Liver (tissue), 9 donors: ENCODE measurements around the gene MGAT4A. TPM values are rescaled to one million over a fixed set of nuclear protein-coding genes. Genes with fewer than 3 reads are reported as not detected.

Experiments
- DNase-seq: peaks from one replicate; pipeline ENCODE4 v3.0.0-alpha.2; 2017; ENCODE audit warnings: low spot score
- H3K27ac ChIP-seq, 2 donors: one replicate each; pipeline ENCODE4 v1.7.0; 2013; ENCODE audit warnings: inconsistent platforms in 2 of 2, low read length in 2 of 2, control low read depth in 1 of 2, low read depth in 1 of 2, mild to moderate bottlenecking in 1 of 2
- H3K27me3 ChIP-seq, 4 donors: one replicate each; pipeline versions ENCODE4 v1.6.1 to v1.7.0; 2013; ENCODE audit warnings: low read length in 3 of 4, inconsistent platforms in 1 of 4, mild to moderate bottlenecking in 1 of 4, moderate library complexity in 1 of 4; ENCODE audit not compliant: control insufficient read depth in 4 of 4, insufficient read depth in 4 of 4
- H3K36me3 ChIP-seq, 4 donors: one replicate each; pipeline versions ENCODE4 v1.6.1 to v1.7.0; 2013; ENCODE audit warnings: low read length in 3 of 4, mild to moderate bottlenecking in 3 of 4, low read depth in 1 of 4, moderate library complexity in 1 of 4; ENCODE audit not compliant: control insufficient read depth in 4 of 4, insufficient read depth in 3 of 4
- H3K4me1 ChIP-seq, 4 donors: one replicate each; pipeline versions ENCODE4 v1.6.1 to v1.7.0; 2013; ENCODE audit warnings: low read length in 3 of 4, mild to moderate bottlenecking in 3 of 4, moderate library complexity in 1 of 4; ENCODE audit not compliant: control insufficient read depth in 4 of 4, insufficient read depth in 4 of 4
- H3K4me3 ChIP-seq, 3 donors: one replicate each; pipeline versions ENCODE4 v1.6.1 to v1.7.0; 2013; ENCODE audit warnings: low read length in 3 of 3, control low read depth in 1 of 3, low read depth in 1 of 3, mild to moderate bottlenecking in 1 of 3
- H3K9ac ChIP-seq, 2 donors: one replicate each; pipeline ENCODE4 v1.7.0; 2013; ENCODE audit warnings: low read length in 2 of 2, mild to moderate bottlenecking in 2 of 2, moderate library complexity in 2 of 2, control low read depth in 1 of 2, low read depth in 1 of 2
- H3K9me3 ChIP-seq, 4 donors: one replicate each; pipeline versions ENCODE4 v1.6.1 to v1.7.0; 2013; ENCODE audit warnings: low read length in 3 of 4; ENCODE audit not compliant: control insufficient read depth in 4 of 4
- ATF3 ChIP-seq: IDR thresholded peaks from 2 replicates; pipeline ENCODE4 v1.6.1; 2016; ENCODE audit warnings: antibody characterized with exemption
- FOXA1 ChIP-seq: IDR thresholded peaks from 2 replicates; pipeline ENCODE4 v1.6.1; 2016; ENCODE audit warnings: antibody characterized with exemption
- FOXA2 ChIP-seq: IDR thresholded peaks from 2 replicates; pipeline ENCODE4 v1.6.1; 2016; ENCODE audit warnings: antibody characterized with exemption
- GABPA ChIP-seq, 2 donors: IDR thresholded peaks in 1 of 2; conservative IDR thresholded peaks in 1 of 2; 2 replicates each; pipeline ENCODE4 v1.6.1; 2016; ENCODE audit warnings: antibody characterized with exemption in 2 of 2, mild to moderate bottlenecking in 1 of 2, moderate library complexity in 1 of 2
- HNF4A ChIP-seq, 2 donors: conservative IDR thresholded peaks; 2 replicates each; pipeline ENCODE4 v1.6.1; 2016; ENCODE audit warnings: antibody characterized with exemption in 2 of 2, mild to moderate bottlenecking in 2 of 2
- HNF4G ChIP-seq: IDR thresholded peaks from 2 replicates; pipeline ENCODE4 v1.6.1; 2016; ENCODE audit warnings: antibody characterized with exemption
- JUND ChIP-seq, 2 donors: IDR thresholded peaks; 2 replicates each; pipeline ENCODE4 v1.6.1; 2016; ENCODE audit warnings: antibody characterized with exemption in 2 of 2
- MAX ChIP-seq: IDR thresholded peaks from 2 replicates; pipeline ENCODE4 v1.6.1; 2016; ENCODE audit warnings: antibody characterized with exemption
- NR2F2 ChIP-seq: IDR thresholded peaks from 2 replicates; pipeline ENCODE4 v1.6.1; 2016; ENCODE audit warnings: antibody characterized with exemption
- RAD21 ChIP-seq, 2 donors: IDR thresholded peaks; 2 replicates each; pipeline ENCODE4 v1.6.1; 2016; ENCODE audit warnings: antibody characterized with exemption in 2 of 2, mild to moderate bottlenecking in 2 of 2
- REST ChIP-seq: IDR thresholded peaks from 2 replicates; pipeline ENCODE4 v1.6.1; 2016; ENCODE audit warnings: antibody characterized with exemption, mild to moderate bottlenecking
- RXRA ChIP-seq, 2 donors: IDR thresholded peaks; 2 replicates each; pipeline ENCODE4 v1.6.1; 2017 to 2018; ENCODE audit warnings: antibody characterized with exemption in 2 of 2, mild to moderate bottlenecking in 1 of 2
- SP1 ChIP-seq: IDR thresholded peaks from 2 replicates; pipeline ENCODE4 v1.6.1; 2018; ENCODE audit warnings: antibody characterized with exemption, mild to moderate bottlenecking
- TAF1 ChIP-seq: conservative IDR thresholded peaks from 2 replicates; pipeline ENCODE4 v1.6.1; 2016; ENCODE audit warnings: antibody characterized with exemption, mild to moderate bottlenecking
- YY1 ChIP-seq: IDR thresholded peaks from 2 replicates; pipeline ENCODE4 v1.6.1; 2016; ENCODE audit warnings: antibody characterized with exemption, mild to moderate bottlenecking
- ZBTB33 ChIP-seq: IDR thresholded peaks from 2 replicates; pipeline ENCODE4 v1.6.1; 2016; ENCODE audit warnings: antibody characterized with exemption
- WGBS: extraction: QIAGEN DNeasy Blood & Tissue Kit; methylation state at CpG from one replicate; pipeline ENCODE4 v1.1.7; 2013; 5-methylcytosine and 5-hydroxymethylcytosine counted together
- polyA plus RNA-seq, 2 donors: library from polyadenylated mRNA; stranded (reverse) in 1 of 2; unstranded in 1 of 2; fragments of 200-250 nt in 1 of 2; fragments of >200 nt in 1 of 2; fragmentation: Nextera tagmentation in 1 of 2; extraction: Ambion mirVana in 1 of 2; gene quantifications; one replicate each; pipeline versions ENCODE4 v1.2.1 to v1.2.3, GENCODE V29; 2013 to 2015
- total RNA-seq, 2 donors: library from RNA; depleted of rRNA; stranded (reverse); fragments of >200 nt; gene quantifications; one replicate each; pipeline ENCODE4 v1.2.3, GENCODE V29; 2014
- donor health status: healthy.
- donor health status: healthy.
- donor health status: healthy.
- donor health status: healthy.
- donor health status: healthy.

MGAT4A gene
- total and polyA plus RNA-seq, 4 donors = 2.7 to 17.3 (median 5.4) TPM

- Histone ChIP-seq H3K36me3 (no peaks in the 10 kb centered on the region), H3K27me3 (no peaks in the 10 kb centered on the region), H3K4me3 (no peak overlapping the region), H3K4me1 (peaks cover 12 to 29% (median 25%) of the 10 kb centered on the region in 4 donors), H3K9me3 (no peaks in the 10 kb centered on the region), H3K9ac (no peak overlapping the region), H3K27ac (no peak overlapping the region)
- TF ChIP-seq JUND (IDR thresholded peaks at IDR 0.05) (no peak), NR2F2 (no peak), FOXA2 (no peak), SP1 (no peak), HNF4G (no peak), ATF3 (no peak), TAF1 (no peak), REST (no peak), YY1 (no peak), RXRA (IDR thresholded peaks at IDR 0.05) (no peak), HNF4A (conservative IDR thresholded peaks at IDR 0.05) (no peak), MAX (no peak), GABPA (IDR thresholded peaks at IDR 0.05 in 1 of 2, conservative IDR thresholded peaks at IDR 0.05 in 1 of 2) (no peak), FOXA1 (no peak), RAD21 (IDR thresholded peaks at IDR 0.05) (no peak), ZBTB33 (no peak)
- WGBS = 94% methylated on average over 6 of the region's 6 CpGs
- DNase-seq = no peak
Observed at GRCh38 chr2:98698896-98699295, 32.0 kb downstream of the MGAT4A start.

- Histone ChIP-seq H3K36me3 (no peaks in the 10 kb centered on the region), H3K27ac (no peak overlapping the region), H3K9ac (no peak overlapping the region), H3K4me3 (no peak overlapping the region), H3K4me1 (peaks cover 8 to 20% (median 19%) of the 10 kb centered on the region in 4 donors), H3K9me3 (no peaks in the 10 kb centered on the region), H3K27me3 (no peaks in the 10 kb centered on the region)
- 85% methylated on average over 5 of the region's 5 CpGs for WGBS
- DNase-seq = no peak
- TF ChIP-seq RXRA (IDR thresholded peaks at IDR 0.05) (no peak), MAX (no peak), TAF1 (no peak)
Observed at GRCh38 chr2:98697651-98698337, 33.1 kb downstream of the MGAT4A start.
